GM21786 (cell line): ENCODE measurements around the gene JAZF1.
"Not testable (repeated sequence)": the region's sequence is repeated elsewhere in the genome, so short reads cannot be mapped to it uniquely, and the experiment has no call there.

Experiments
- ATAC-seq: cut with Tn5 transposase; IDR thresholded peaks from one replicate; pipeline ENCODE4 v1.9.1; 2021; ENCODE audit not compliant: unreplicated experiment

The JAZF1 gene

GRCh38 chr7:28018020-28018419 is 162.6 kb downstream of the JAZF1 start:
- no peak for ATAC-seq

GRCh38 chr7:28017372-28017771 is 163.2 kb downstream of the JAZF1 start:
- no peak for ATAC-seq

- ATAC-seq = no peak
These were observed 164.3 kb downstream of the JAZF1 start for GRCh38 chr7:28016297-28016696.

GRCh38 chr7:28015169-28015568 is 165.4 kb downstream of the JAZF1 start:
- ATAC-seq = no peak

- not testable (repeated sequence) for ATAC-seq
These were observed 166.3 kb downstream of the JAZF1 start for GRCh38 chr7:28014340-28014739.

- no peak for ATAC-seq
These were observed 167.2 kb downstream of the JAZF1 start for GRCh38 chr7:28013441-28013840.

- no peak for ATAC-seq
These were observed 167.6 kb downstream of the JAZF1 start for GRCh38 chr7:28013019-28013418.

- no peak for ATAC-seq
These were observed 171.7 kb downstream of the JAZF1 start for GRCh38 chr7:28008911-28009310.

- ATAC-seq = no peak
These were observed 172.4 kb downstream of the JAZF1 start for GRCh38 chr7:28008171-28008570.

- no peak for ATAC-seq
These were observed 174.1 kb downstream of the JAZF1 start for GRCh38 chr7:28006491-28006890.

GRCh38 chr7:28005847-28006231 is 174.8 kb downstream of the JAZF1 start:
- no peak for ATAC-seq

- no peak for ATAC-seq
These were observed 175.3 kb downstream of the JAZF1 start for GRCh38 chr7:28005075-28005846.

- ATAC-seq = no peak
These were observed 177.2 kb downstream of the JAZF1 start for GRCh38 chr7:28003408-28003807.

GRCh38 chr7:28002638-28003037 is 178.0 kb downstream of the JAZF1 start:
- ATAC-seq = no peak

- ATAC-seq = no peak
These were observed 178.7 kb downstream of the JAZF1 start for GRCh38 chr7:28001896-28002295.

GRCh38 chr7:27999829-28000228 is 180.8 kb downstream of the JAZF1 start:
- ATAC-seq = no peak

- ATAC-seq = no peak
These were observed 182.2 kb downstream of the JAZF1 start for GRCh38 chr7:27998382-27998781.

GRCh38 chr7:27997188-27997707 is 183.3 kb downstream of the JAZF1 start:
- ATAC-seq = no peak

- no peak for ATAC-seq
These were observed 184.5 kb downstream of the JAZF1 start for GRCh38 chr7:27996141-27996540.

GRCh38 chr7:27995228-27995627 is 185.4 kb downstream of the JAZF1 start:
- ATAC-seq = no peak

GRCh38 chr7:27994639-27995038 is 186.0 kb downstream of the JAZF1 start:
- no peak for ATAC-seq

GRCh38 chr7:27992755-27993493 is 187.7 kb downstream of the JAZF1 start:
- ATAC-seq = no peak
